ENCODE data around the gene EXOC6B.

EXOC6B gene

DNA sequence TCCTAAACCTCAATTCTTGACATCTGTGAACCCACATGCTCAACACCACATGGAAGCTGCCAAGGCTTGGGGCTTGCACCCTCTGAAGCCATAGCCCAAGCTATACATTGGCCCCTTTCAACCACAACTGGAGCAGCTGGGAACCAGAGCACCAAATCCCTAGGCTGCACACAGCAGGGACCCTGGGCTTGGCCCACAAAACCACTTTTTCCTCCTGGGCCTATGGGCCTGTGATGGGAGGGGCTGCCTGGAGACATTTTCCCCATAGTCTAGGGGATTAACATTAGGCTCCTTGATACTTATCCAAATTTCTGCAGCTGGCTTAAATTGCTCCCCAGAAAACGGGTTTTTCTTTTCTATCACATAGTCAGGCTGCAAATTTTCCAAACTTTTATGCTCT is 40.3 kb downstream of the EXOC6B start:
- no peak for DNase-seq

DNA sequence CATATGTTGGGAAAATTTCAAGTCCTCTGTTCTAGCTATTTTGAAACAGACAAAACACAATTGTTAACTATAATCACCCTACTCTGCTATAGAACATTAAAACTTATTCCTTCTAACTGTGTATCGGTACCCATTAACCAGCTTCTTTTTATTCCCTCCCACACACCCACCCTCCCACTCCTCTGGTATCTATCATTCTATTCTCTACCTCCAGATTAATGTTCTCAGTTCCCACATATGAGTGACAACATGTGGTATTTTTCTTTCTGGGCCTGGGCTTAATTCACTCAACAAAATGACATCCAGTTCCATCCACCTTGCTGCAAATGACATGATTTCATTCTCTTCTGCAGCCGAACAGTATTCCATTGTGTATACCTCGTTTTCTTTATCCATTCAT is 43.3 kb downstream of the EXOC6B start:
- DNase-seq = no peak

DNA sequence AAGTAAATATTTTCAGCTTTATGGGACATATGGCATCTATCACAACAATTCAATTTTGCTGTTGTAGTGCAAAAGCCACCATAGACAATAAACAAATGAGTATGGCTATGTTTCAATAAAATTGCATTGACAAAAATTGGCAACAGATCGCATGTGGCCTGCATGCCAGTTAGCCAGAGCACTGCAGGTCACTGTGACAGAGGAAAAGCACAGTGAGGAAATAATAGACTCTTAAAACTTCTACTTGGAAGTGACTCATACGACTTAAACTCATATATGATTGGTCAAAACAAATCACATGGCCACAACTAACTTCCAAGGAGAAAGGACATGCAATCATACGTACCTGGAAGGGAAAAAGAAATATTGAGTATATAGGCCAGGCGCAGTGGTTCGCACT is 44.4 kb downstream of the EXOC6B start:
- no peak for DNase-seq

DNA sequence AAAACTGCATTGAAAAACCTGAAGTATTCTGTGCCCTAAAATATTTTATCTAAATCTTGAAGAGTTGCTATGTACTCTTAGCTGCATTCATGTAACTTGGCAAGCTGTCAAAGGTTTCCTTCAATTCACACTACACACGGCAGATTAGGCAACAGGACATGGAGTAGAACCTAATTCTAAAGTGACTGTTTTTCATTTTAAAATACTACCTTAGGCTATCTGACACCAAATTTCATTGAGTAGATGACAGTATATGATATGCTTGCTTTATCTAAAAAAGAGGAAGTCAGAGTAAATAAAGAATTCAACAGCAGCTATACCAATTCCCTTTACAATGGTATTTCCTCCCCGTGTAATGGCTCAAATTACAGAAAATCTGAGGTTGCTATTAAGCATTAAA is 45.4 kb downstream of the EXOC6B start:
- DNase-seq = peak; percentile 22

DNA sequence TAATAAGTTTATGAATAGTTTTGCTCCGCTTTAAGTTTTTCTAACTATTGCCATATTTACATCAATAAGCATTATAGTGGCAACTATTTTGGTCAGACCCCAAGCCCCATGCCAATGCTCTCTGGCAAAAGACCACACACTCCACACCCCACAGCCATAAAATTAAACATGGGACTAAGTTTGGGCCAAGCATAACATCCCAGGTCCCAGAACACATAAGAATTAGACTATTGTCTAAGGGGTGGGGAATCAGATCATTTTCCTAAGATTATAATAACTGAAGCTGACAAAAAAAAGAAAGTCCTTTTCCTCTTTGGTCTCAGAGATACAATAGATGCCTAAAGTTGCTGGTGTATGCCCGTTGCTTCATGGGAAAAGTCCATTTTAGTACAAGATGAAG is 46.3 kb downstream of the EXOC6B start:
- DNase-seq = no peak

DNA sequence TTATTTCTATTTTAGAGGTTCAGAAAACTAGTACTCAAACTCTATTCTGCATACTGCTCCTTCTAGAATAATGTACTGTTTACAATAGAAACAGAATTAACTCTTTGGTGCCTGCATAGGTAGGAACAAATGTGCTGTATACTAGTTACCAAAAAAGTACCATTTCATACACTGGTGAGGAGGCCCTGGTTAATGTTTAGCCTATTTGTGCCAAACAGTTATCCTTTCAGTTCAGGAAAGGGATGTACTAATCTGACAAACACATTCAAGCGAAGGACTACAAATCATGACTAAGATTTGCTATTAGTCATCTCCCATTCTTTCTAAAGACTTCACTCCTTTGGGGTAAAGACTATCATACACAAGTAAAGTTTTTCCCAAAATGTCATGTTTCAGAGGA is 47.4 kb downstream of the EXOC6B start:
- no peak for DNase-seq

DNA sequence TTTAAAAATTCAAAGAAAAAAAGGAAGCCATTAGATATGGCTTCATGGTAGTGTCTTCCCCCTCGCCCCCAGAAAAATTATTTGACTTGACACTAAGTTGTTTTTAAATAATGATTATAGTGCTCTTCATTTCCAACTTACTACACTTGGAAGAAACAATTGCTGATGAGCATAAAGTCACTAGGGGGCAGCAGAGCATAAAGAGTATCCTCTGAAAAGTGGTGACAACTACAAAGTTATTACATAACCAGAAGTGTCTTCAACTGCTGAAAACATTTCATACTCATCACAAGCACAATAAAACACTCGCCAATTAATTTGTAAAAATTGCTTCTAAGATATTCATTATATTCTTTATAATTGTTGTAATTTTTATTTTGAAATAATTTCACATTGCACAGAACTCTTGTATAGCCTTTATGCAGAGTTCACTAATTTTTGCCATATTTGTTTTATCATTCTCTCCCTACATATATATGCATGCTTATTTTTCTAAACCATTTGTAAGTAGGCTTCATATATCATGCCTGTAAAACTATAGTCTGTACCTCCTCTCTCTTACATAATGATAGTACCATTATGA is 54.9 kb downstream of the EXOC6B start:
- DNase-seq = peak; percentile 51

DNA sequence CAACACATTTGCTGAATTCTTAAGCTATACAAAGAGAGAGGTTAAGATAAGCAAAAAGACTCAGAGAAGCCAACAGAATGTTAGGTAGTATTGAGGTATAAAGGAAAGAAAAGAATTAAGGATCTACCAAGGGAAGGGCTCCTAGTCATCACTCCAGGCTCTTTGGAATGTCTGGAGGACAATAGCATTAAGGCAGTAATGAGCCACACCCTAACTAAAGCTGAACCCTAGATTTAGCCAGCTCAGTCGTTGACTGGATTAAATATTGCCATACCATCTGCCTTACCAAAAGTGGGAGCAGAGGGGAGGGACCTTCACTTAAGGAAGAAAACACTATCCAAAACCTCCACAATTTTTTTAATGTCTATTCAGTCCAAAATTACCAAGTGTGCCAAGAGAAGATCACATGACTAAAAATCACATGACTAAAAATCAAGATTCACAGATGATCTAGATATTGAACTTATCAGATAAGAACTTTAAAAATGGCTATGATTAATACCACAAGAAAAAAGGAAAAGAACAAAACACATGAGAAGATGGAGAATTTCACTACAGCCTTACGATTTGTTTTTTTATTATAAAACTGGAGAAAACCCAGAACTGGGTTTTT is 59.7 kb downstream of the EXOC6B start:
- DNase-seq = no peak

DNA sequence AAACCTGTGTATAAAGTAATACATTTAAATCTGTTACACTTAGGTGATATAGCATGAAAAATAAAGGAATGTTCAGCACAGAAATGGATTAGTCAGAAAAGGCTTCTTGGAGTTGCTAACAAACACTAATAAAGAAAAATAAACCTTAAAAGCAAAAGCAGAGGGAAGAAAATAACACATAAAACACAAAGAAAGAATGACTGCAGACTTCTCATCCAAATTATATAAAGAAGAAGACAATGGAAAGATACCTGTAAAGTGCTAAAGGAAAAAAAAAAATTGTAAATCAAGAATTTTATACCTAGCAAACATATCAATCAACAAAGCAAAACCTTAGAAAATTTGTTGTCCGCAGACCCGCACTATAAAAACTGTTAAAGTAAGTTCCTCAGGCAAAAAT is 63.6 kb downstream of the EXOC6B start:
- DNase-seq = no peak

DNA sequence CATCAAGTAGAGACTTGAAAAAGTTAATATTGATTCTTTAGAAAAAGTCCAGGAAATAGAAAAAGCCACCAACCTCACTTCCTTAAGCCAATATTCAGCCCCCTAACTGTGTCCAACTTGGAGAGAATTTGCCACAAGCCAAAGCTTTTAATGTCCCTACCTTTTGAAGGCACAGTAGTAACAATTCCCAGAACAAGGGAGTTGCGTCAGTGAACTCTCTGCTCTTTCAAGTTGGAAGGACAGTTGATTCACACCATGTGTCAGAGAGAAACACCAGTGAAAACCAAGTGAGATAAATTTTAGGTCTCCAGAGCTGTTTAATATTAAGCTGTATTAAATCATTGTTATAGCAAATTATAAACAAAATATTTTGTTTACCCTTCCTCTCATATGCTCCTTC is 66.1 kb downstream of the EXOC6B start:
- DNase-seq = no peak

DNA sequence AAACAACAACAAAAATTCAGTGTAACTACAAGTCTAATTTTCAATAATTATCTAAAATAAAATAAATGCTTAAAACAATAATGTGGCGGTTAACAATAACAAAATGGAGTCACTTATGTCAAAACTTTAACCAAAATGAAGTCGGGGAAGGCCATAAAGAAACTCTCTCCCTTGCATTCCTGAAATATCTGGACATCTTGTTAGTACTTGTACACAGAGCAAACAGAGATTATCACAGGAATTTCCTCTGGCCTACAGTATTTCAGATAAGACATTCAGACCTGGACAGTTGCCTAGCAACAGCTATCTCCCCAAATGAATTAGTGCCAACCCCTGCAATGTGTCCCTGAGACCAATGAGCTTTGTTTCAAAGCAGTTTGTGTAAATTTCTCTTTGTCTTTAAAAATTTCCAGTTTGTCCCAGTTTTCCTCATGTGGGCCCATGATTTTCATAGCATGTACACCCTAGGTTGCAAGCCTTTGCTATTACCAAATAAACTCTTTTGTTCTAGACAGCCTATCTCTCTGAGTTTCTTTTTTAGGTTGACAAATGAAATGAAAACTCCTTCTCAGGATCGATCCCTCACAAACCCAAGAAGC is 68.6 kb downstream of the EXOC6B start:
- no peak for DNase-seq

DNA sequence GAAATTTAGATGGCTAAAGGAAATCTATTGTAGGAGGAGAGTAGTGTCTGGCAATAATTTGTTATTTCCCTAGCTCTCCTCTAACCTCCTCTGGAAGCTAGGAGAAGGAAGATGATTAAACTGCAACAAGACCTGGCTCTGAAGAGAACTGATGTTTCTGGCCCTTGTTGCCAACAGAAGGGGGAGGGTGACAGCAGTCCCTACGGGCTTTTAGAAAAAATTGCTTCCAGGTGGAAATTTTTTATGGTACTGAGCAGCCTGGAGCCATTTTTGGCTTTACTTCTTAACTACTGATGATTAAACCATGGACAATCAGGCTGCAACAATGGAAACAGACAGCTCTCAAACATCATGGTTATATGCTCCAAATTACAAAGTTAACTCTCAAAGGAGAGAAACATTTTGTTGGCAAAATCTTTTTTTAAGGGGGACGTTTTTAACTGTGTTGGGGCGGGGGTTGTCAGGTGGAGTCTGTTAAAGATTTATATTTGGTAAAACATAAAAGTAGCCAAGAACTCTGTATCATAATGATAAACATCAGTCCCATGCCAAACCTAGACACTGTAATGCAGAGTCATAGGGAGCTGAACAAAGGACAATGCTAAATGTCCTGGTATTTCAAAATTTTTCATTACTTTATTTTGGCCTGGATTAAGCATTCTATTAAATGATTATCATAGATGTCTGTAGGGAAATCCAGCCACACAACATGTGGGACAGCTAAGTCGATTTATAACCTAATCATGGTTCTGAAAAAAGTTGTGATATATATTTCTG is 70.0 kb downstream of the EXOC6B start:
- DNase-seq = peak; percentile 42

DNA sequence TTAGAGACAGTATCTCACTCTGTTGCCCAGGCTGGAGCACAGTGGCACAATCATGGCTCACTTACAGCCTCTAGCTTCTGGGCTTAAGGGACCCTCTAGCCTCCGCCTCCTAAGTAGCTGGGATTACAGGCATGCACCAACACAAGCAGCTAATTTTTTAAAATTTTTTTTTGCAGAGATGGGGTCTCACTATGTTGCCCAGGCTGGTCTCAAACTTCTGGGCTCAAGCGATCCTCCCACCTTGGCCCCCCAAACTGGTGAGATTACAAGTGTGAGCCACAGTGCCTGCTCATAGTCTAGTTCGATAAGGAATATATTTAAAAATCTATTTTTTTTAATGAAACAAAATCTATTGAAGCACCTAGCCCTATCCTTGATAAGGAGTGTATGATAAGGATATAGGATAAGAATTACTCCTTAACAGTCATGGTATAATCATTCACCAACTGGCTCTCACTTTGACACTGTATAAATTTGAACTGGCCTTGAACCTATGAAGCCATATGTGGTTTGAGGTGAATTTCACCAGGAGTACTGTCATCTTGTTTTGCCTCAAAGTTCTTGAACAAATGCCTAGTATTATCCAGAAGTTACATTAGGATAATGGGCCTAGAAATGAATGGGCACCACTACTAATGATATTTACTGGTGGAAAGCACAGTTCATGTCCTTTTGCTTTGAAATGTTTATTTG is 71.1 kb downstream of the EXOC6B start:
- no peak for DNase-seq

DNA sequence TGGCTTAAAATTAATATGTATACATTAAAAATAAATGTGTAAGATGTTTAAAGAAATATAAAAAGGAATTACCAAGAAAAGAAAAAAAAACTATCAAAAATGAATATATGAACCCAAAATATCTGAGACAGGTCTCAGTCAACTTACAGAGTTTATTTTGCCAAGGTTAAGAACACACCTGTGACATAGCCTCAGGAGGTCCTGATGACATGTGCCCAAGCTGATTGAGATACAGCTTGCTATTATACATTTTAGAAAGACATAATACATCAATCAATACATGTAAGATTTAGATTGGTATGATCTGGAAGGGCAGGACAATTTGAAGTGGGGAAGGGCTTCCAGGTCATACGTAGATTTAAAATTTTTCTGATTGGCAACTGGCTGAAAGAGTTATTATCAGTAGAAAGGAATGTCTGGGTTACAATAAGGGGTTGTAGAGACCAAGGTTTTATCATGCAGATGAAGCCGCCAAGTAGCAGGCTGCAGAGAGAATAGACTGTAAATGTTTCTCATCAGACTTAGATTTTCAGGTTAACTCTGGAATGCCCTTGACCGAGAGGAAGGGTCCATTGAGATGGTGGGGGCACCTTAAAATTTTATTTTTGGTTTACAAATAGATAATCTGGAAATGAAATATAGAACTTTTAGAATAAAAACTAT is 74.7 kb downstream of the EXOC6B start:
- no peak for DNase-seq

DNA sequence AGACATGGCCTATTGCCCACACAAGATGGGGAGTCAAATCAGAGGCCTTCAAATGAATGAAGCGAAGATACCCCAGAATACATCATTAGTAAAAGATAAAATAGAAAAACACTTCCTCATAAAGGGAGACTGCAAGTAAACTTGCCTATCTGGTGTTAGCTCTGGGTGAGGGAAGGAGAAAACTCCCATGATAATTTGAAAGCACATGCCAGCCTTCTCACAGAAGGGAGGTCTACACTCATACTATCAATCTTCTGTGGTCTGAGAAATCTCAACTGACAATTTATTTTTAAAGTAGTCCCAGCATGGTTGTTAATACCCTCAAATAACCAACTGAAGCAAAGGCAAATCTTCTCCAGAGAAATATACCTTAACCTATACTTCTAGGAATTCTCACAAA is 75.4 kb downstream of the EXOC6B start:
- DNase-seq = no peak

DNA sequence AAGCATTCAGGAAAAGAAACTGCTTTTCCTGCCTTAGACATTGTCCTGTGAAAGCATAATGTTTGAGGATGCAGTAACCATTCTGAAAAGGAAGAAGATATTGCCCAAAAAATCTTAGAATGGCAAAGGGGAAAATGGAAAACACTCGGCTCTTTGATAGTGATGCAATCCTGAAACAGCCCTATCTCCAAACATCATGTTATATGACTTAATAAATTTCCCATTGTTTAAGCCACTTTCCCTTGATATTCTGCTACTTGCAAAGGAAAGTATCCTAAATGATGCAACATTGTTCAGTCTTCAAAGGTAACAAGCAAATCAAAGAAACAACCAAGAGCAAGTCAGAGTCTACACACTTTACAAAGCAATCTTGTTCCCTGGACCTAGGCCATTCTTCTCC is 78.5 kb downstream of the EXOC6B start:
- DNase-seq = no peak

DNA sequence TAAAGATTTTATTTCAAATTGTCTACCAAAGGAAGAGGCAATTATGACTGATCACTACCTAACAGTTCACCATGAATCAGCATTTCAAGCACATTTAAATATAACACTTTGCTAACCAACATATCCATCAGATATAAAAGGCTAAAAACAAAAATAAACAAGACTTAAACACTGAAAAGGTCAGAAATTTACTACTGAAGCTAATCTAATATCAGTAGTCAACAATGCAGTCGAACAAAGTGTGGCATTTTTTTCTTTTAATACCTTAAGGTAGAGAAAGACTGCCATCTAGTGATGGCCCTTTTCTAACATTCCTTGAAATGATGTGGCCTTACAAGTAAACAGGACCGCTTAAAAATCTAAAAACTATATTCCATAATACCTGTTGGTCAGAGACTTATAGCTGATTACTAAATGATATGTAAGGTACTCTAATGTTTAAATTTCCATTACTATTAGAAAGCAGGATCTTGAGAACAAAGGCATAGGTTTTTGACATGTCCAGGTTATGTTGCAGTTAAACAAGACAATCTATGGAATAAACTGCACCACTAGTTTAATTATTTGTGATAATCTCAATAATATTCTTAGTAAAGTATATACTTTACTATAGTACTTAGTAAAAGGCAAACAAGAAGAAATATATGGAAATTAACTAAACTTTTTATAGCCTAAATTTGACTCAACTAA is 80.0 kb downstream of the EXOC6B start:
- DNase-seq = peak; percentile 39

DNA sequence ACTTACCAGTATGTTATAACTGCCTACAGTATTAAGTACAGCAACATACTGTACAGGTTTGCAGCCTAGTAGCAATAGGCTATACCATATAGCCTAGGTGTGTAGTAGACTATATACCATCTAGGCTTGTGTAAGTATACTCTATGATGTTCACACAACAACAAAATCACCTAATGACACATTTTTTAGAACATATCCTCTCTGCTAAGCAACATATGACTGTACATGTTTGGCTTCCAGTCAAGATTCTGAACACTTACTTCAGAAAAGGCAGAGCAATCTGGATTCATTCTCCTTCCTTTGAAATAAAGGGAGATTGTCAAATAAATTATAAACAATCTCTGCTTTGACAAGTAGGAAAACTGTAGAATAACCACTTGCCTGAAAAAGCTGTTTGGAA is 81.8 kb downstream of the EXOC6B start:
- no peak for DNase-seq

DNA sequence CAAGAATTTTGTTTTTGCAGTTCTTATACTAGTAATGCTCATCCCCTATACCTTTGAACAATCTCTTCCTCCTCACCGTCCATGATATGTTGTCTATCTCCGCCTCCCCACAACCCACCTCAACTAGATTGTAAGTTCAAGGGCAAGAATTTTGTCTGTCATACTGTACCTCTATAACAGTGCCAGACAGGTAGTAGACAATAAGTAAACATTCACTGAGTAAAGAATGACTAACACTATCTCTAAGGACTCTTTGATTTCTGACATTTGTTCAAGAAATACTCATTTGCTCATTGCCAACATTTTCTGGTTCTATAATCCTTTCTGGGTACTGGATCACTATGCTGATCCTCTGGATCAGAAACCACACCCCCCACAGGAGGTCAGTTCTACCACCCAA is 82.4 kb downstream of the EXOC6B start:
- DNase-seq = no peak

DNA sequence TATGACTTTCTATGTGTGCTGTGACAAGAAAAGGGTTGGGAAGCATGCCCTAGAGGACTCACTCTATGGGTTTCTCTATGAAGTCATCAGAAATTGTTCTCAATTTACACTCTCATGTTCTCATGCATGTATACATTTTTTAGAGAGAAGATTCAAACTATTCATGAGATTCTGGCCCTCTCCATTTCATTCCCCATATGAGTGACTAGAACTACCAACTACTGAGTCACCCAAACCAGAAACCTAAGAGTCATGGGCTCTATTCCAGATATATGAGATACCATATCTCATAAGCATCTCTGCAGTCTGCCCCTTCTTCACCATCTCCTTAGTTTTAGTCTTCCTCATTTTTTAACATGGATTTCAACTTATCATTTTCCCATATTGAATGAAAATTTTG is 87.7 kb downstream of the EXOC6B start:
- no peak for DNase-seq

DNA sequence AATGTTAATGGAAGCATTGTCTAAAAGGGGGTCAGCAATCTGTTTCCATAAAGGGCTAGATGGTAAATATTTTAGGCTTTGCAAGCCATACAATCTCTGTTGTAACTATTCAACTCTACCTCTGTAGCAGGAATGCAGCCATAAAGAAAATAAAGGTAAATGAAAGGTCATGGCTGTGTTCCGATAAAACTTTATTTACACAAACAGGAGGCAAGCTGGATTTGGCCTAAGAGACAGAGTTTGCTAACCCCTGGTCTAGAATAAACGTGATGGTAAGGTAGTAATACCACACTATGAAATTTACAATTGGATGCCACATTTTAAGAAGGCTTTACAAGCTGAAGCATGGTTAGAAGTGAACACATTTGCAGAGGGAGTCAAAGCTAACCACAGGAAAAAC is 91.4 kb downstream of the EXOC6B start:
- no peak for DNase-seq

DNA sequence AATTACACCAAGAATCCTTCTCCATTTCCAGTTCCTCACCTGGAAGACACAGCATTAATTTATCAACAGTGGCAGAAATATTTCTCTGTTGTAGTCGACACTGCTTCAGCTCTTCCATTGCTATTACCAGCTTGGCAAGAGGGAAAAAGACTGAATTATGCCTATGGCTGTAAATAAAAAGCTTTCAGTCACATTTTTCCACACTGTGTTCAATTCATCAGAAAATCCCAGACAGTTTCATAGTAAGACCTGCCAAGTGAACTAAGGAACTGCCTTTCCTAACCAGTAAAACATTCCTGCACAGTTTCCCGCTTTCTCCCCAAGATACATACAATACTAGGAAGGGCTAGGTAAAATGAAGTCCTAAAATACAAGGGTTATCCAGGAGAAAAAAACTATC is 94.7 kb downstream of the EXOC6B start:
- DNase-seq = no peak

Data from NCI-H2171 (cell line).